ENCODE data around the gene FXR2. TPM values are rescaled to one million over a fixed set of nuclear protein-coding genes. Genes with fewer than 3 reads are reported as not detected.

The FXR2 gene
- polyA plus RNA-seq, 1 donor from 2014 or later = 118 TPM

DNA sequence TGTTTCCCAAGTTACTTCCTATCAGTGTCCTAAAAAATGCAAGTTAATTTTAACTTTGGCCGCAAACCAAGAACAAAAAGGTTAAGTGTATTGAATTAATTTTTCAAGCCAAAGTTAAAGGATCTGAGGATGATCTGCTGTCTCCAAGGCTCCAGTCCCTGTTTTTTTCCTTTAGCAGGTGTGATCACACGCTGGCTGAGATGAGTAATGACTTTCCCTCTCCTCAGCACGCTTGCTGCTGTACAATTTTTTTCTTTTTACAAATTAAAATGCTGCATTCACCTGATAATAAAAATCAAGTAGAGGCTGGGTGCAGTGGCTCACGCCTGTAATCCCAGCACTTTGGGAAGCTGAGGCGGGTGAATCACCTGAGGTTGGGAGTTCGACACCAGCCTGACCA lies 69.8 kb downstream of the FXR2 start:
- no peak for TF ChIP-seq TAF1 (IDR thresholded peaks at IDR 0.05; ENCODE audit: low read depth)
- TF ChIP-seq MXI1 (conservative IDR thresholded peaks at IDR 0.05; ENCODE audit: poor library complexity, severe bottlenecking) = no peak
- no peak for TF ChIP-seq EZH2 (IDR thresholded peaks at IDR 0.05; ENCODE audit: borderline replicate concordance, insufficient read depth, low read length, poor library complexity, severe bottlenecking)
- TF ChIP-seq POLR2AphosphoS5 (IDR thresholded peaks at IDR 0.05) = no peak
- TF ChIP-seq EP300 (conservative IDR thresholded peaks at IDR 0.05; ENCODE audit: poor library complexity, severe bottlenecking) = no peak
- no peak for TF ChIP-seq REST (IDR thresholded peaks at IDR 0.05; ENCODE audit: borderline replicate concordance)
- Histone ChIP-seq H3K9ac (ENCODE audit: low read length) (no peak overlapping the region), H3K36me3 (ENCODE audit: insufficient read depth, low read length) (no peaks in the 10 kb centered on the region), H3K4me3 (ENCODE audit: low read length) (no peak overlapping the region), H3K27ac (ENCODE audit: low read length) (no peak overlapping the region), H3F3A (ENCODE audit: insufficient read depth, low read length, poor library complexity, severe bottlenecking) (no peaks in the 10 kb centered on the region), H2AFZ (ENCODE audit: low read depth, low read length) (no peak overlapping the region), H3K79me2 (replicated peaks; ENCODE audit: insufficient read depth, low read length) (no peaks in the 10 kb centered on the region), H3K9me3 (ENCODE audit: low read length) (no peaks in the 10 kb centered on the region), H3K9me2 (ENCODE audit: insufficient read depth, low read length) (no peaks in the 10 kb centered on the region), H3K4me2 (ENCODE audit: low read length) (no peak overlapping the region), H4K20me1 (ENCODE audit: insufficient read depth) (no peaks in the 10 kb centered on the region), H3K27me3 (ENCODE audit: insufficient read depth, low read depth, low read length) (peaks cover 22% of the 10 kb centered on the region)

Small RNAs within 50 kb of the gene (small RNA-seq; reads per million reads assigned to genes)
- 0 reads per million in 3 experiments for gene CD68
- 0 reads per million in 3 experiments for gene SNORA48
- 0 reads per million in 3 experiments for gene SNORD10

Other genes starting within 250 kb of the FXR2 start
- 0.83 and 1.5 TPM in 2 replicates for gene TNK1, start 233.8 kb downstream of the FXR2 start, polyA plus RNA-seq
- gene PLSCR3, start 220.4 kb downstream of the FXR2 start, polyA plus RNA-seq = 15.9 and 25.2 TPM in 2 replicates
- 158 and 161 TPM in 2 replicates for gene TMEM256, start 210.8 kb downstream of the FXR2 start, polyA plus RNA-seq
- gene NLGN2, start 207.1 kb downstream of the FXR2 start, polyA plus RNA-seq = 13.8 and 21.5 TPM in 2 replicates
- gene SPEM1, start 194.6 kb downstream of the FXR2 start, polyA plus RNA-seq = not detected in 2 replicates
- not detected in 2 replicates for gene SPEM2, start 189.3 kb downstream of the FXR2 start, polyA plus RNA-seq
- not detected in 2 replicates for gene SPEM3, start 186.0 kb downstream of the FXR2 start, polyA plus RNA-seq
- gene TMEM102, start 179.5 kb downstream of the FXR2 start, polyA plus RNA-seq = 0.14 TPM in 1 of 2 replicates, not detected in the other
- gene FGF11, start 175.4 kb downstream of the FXR2 start, polyA plus RNA-seq = 15.8 and 16.4 TPM in 2 replicates
- gene CHRNB1, start 169.8 kb downstream of the FXR2 start, polyA plus RNA-seq = 17.9 and 18.2 TPM in 2 replicates
- 8.0 and 9.2 TPM in 2 replicates for gene ZBTB4, start 135.3 kb downstream of the FXR2 start, polyA plus RNA-seq
- gene SLC35G6, start 133.5 kb downstream of the FXR2 start, polyA plus RNA-seq = not detected in 2 replicates
- gene POLR2A, start 130.5 kb downstream of the FXR2 start, polyA plus RNA-seq = 9.1 and 22.6 TPM in 2 replicates
- gene TNFSF12, start 65.8 kb downstream of the FXR2 start, polyA plus RNA-seq = not detected in 2 replicates
- 0.15 TPM in 1 of 2 replicates, not detected in the other for gene TNFSF13, start 56.1 kb downstream of the FXR2 start, polyA plus RNA-seq
- gene SENP3, start 53.0 kb downstream of the FXR2 start, polyA plus RNA-seq = 148 and 151 TPM in 2 replicates
- not detected in 2 replicates for gene CD68, start 35.3 kb downstream of the FXR2 start, polyA plus RNA-seq
- gene MPDU1, start 31.0 kb downstream of the FXR2 start, polyA plus RNA-seq = 110 and 118 TPM in 2 replicates
- 0.47 and 1.5 TPM in 2 replicates for gene SOX15, start 24.8 kb downstream of the FXR2 start, polyA plus RNA-seq
- gene SAT2, start 12.9 kb upstream of the FXR2 start, polyA plus RNA-seq = 303 and 330 TPM in 2 replicates
- gene SHBG, start 15.2 kb upstream of the FXR2 start, polyA plus RNA-seq = 0.90 and 3.2 TPM in 2 replicates
- 3.2 and 4.2 TPM in 2 replicates for gene ATP1B2, start 36.0 kb upstream of the FXR2 start, polyA plus RNA-seq
- 13.8 and 14.3 TPM in 2 replicates for gene TP53, start 72.6 kb upstream of the FXR2 start, polyA plus RNA-seq
- gene WRAP53, start 73.6 kb upstream of the FXR2 start, polyA plus RNA-seq = 20.1 and 22.4 TPM in 2 replicates
- 36.4 and 46.5 TPM in 2 replicates for gene EFNB3, start 90.3 kb upstream of the FXR2 start, polyA plus RNA-seq
- gene DNAH2, start 102.8 kb upstream of the FXR2 start, polyA plus RNA-seq = 2.0 and 2.1 TPM in 2 replicates
- 2.5 and 4.4 TPM in 2 replicates for gene KDM6B, start 219.3 kb upstream of the FXR2 start, polyA plus RNA-seq
- 4.2 and 6.7 TPM in 2 replicates for gene TMEM88, start 240.2 kb upstream of the FXR2 start, polyA plus RNA-seq
- 99.5 and 110 TPM in 2 replicates for gene NAA38, start 242.7 kb upstream of the FXR2 start, polyA plus RNA-seq
- 21.1 and 30.4 TPM in 2 replicates for gene CYB5D1, start 243.1 kb upstream of the FXR2 start, polyA plus RNA-seq

All from neural cell (in vitro differentiated cells).